Hepatocyte (in vitro differentiated cells): Measurements from ENCODE around the gene ZNF804B. TPM values are rescaled to one million over a fixed set of nuclear protein-coding genes. Genes with fewer than 3 reads are reported as not detected.

Experiments used
- DNase-seq: peaks from one replicate; pipeline ENCODE4 v3.0.0-alpha.2; 2016; ENCODE audit warnings: low spot score
- H2AFZ ChIP-seq: fragments of 200-600 bp; sonication (generic); 2 replicates; pipeline ENCODE4 v1.6.0; 2016; ENCODE audit warnings: antibody characterized with exemption, mild to moderate bottlenecking
- H3K27ac ChIP-seq: fragments of 200-600 bp; sonication (generic); 2 replicates; pipeline ENCODE4 v1.5.1; 2016; ENCODE audit warnings: mild to moderate bottlenecking
- H3K27me3 ChIP-seq: fragments of 200-600 bp; sonication (generic); 2 replicates; pipeline ENCODE4 v1.6.1; 2016
- H3K36me3 ChIP-seq: fragments of 200-600 bp; sonication (generic); replicated peaks from 2 replicates; pipeline ENCODE4 v1.5.1; 2016; ENCODE audit warnings: low read depth; ENCODE audit not compliant: insufficient read depth
- H3K4me1 ChIP-seq: fragments of 200-600 bp; sonication (generic); 2 replicates; pipeline ENCODE4 v1.5.1; 2016; ENCODE audit warnings: mild to moderate bottlenecking, moderate library complexity; ENCODE audit not compliant: insufficient read depth
- H3K4me2 ChIP-seq: fragments of 200-600 bp; sonication (generic); 2 replicates; pipeline ENCODE4 v1.6.0; 2016
- H3K4me3 ChIP-seq: fragments of 200-600 bp; sonication (generic); 2 replicates; pipeline ENCODE4 v1.5.1; 2016; ENCODE audit warnings: mild to moderate bottlenecking
- H3K79me2 ChIP-seq: fragments of 200-600 bp; sonication (generic); 2 replicates; pipeline ENCODE4 v1.6.0; 2017; ENCODE audit warnings: mild to moderate bottlenecking
- H3K9me2 ChIP-seq: fragments of 200-600 bp; sonication (generic); replicated peaks from 2 replicates; pipeline ENCODE4 v1.6.0; 2017; ENCODE audit warnings: mild to moderate bottlenecking; ENCODE audit not compliant: insufficient read depth
- H3K9me3 ChIP-seq: fragments of 200-600 bp; sonication (generic); 2 replicates; pipeline ENCODE4 v1.5.1; 2016; ENCODE audit warnings: low read depth, mild to moderate bottlenecking
- H4K20me1 ChIP-seq: fragments of 200-600 bp; sonication (generic); 2 replicates; pipeline ENCODE4 v1.6.0; 2016; ENCODE audit warnings: mild to moderate bottlenecking; ENCODE audit not compliant: insufficient read depth, poor library complexity, severe bottlenecking
- CTCF ChIP-seq: fragments of 200-600 bp; sonication (generic); IDR thresholded peaks from 2 replicates; pipeline ENCODE4 v1.5.1; 2016; ENCODE audit warnings: antibody characterized with exemption, mild to moderate bottlenecking; ENCODE audit not compliant: poor library complexity
- EZH2 ChIP-seq: fragments of 200-600 bp; sonication (generic); IDR thresholded peaks from 2 replicates; pipeline ENCODE4 v1.6.1; 2016; ENCODE audit warnings: antibody characterized with exemption, mild to moderate bottlenecking, borderline replicate concordance
- EZH2phosphoT487 ChIP-seq: fragments of 200-600 bp; sonication (generic); IDR thresholded peaks from one replicate; pipeline ENCODE4 v1.6.1; 2018; ENCODE audit warnings: antibody characterized with exemption, mild to moderate bottlenecking, low read depth, moderate library complexity; ENCODE audit not compliant: unreplicated experiment, severe bottlenecking
- WGBS: methylation state at CpG from one replicate; pipeline ENCODE4 v1.1.6; 2016; ENCODE audit warnings: low lambda C conversion rate; ENCODE audit errors: missing lambda C conversion rate; 5-methylcytosine and 5-hydroxymethylcytosine counted together
- polyA plus RNA-seq: library from polyadenylated mRNA; unstranded; fragments of >200 nt; fragmentation: Nextera tagmentation; extraction: Ambion mirVana; gene quantifications from 2 replicates; pipeline ENCODE4 v1.2.1, GENCODE V29; 2016
- total RNA-seq: library from RNA; depleted of rRNA; stranded (reverse); fragments of >200 nt; gene quantifications from 2 replicates; pipeline ENCODE4 v1.2.3, GENCODE V29; 2014

ZNF804B gene
- total and polyA plus RNA-seq, 2 experiments from 2014 or later = not detected

GRCh38 chr7:88791891-88792290, 32.4 kb downstream of the ZNF804B start:
- Histone ChIP-seq H2AFZ (no peak overlapping the region), H3K79me2 (no peaks in the 10 kb centered on the region)

GRCh38 chr7:88792361-88792760, 32.9 kb downstream of the ZNF804B start:
- no peaks in the 10 kb centered on the region for H3K4me1 ChIP-seq
- no peaks in the 10 kb centered on the region for H3K79me2 ChIP-seq
- H2AFZ ChIP-seq = no peak overlapping the region
- no peaks in the 10 kb centered on the region for H3K9me2 ChIP-seq
- H3K4me2 ChIP-seq = peak overlapping the region; percentile 26
- no peaks in the 10 kb centered on the region for H4K20me1 ChIP-seq
- H3K36me3 ChIP-seq = no peaks in the 10 kb centered on the region
- H3K27ac ChIP-seq = no peak overlapping the region
- no peak overlapping the region for H3K4me3 ChIP-seq
- no peak for DNase-seq
- no peaks in the 10 kb centered on the region for H3K9me3 ChIP-seq
- WGBS = 42% methylated on average over 3 of the region's 3 CpGs
- no peaks in the 10 kb centered on the region for H3K27me3 ChIP-seq
- TF ChIP-seq CTCF (no peak), EZH2phosphoT487 (no peak), EZH2 (no peak)

More at GRCh38 chr7:88791891-88792290, 32.4 kb downstream of the ZNF804B start:
- no peak overlapping the region for H3K4me3 ChIP-seq
- no peaks in the 10 kb centered on the region for H3K4me1 ChIP-seq
- no peaks in the 10 kb centered on the region for H3K9me2 ChIP-seq
- H3K36me3 ChIP-seq = no peaks in the 10 kb centered on the region
- peak overlapping the region; percentile 26 for H3K4me2 ChIP-seq
- H3K27me3 ChIP-seq = no peaks in the 10 kb centered on the region
- DNase-seq = peak; percentile 8
- H4K20me1 ChIP-seq = no peaks in the 10 kb centered on the region
- H3K9me3 ChIP-seq = no peaks in the 10 kb centered on the region
- H3K27ac ChIP-seq = no peak overlapping the region
- TF ChIP-seq CTCF (no peak), EZH2 (no peak), EZH2phosphoT487 (no peak)
- 74% methylated on average over 4 of the region's 4 CpGs for WGBS

GRCh38 chr7:88795553-88795952, 36.1 kb downstream of the ZNF804B start, which contains the start of gene TEX47:
TSS of gene TEX47 (minus strand) at chr7:88795737. CDS start at chr7:88794942, 795 bp downstream.
- TF ChIP-seq EZH2phosphoT487 (no peak), CTCF (no peak), EZH2 (no peak)
- no peak within 1 kb of the TSS for H3K27ac ChIP-seq
- no peak for DNase-seq
- H3K4me1 ChIP-seq = no peaks in the 10 kb centered on the region
- no peaks in the 10 kb centered on the region for H3K27me3 ChIP-seq
- no peaks in the 10 kb centered on the region for H3K36me3 ChIP-seq
- H4K20me1 ChIP-seq = no peaks in the 10 kb centered on the region
- no peak within 1 kb of the TSS for H2AFZ ChIP-seq
- no peak within 1 kb of the TSS for H3K4me2 ChIP-seq
- H3K9me2 ChIP-seq = no peaks in the 10 kb centered on the region
- H3K79me2 ChIP-seq = no peaks in the 10 kb centered on the region
- WGBS = 85% methylated on average over 7 of the region's 7 CpGs
- no peak within 1 kb of the TSS for H3K4me3 ChIP-seq
- no peaks in the 10 kb centered on the region for H3K9me3 ChIP-seq

- Histone ChIP-seq H3K27ac (no peak overlapping the region), H3K9me3 (no peaks in the 10 kb centered on the region), H3K4me3 (no peak overlapping the region), H4K20me1 (no peaks in the 10 kb centered on the region), H3K36me3 (no peaks in the 10 kb centered on the region), H3K4me2 (no peak overlapping the region), H3K4me1 (no peaks in the 10 kb centered on the region), H3K27me3 (no peaks in the 10 kb centered on the region), H3K9me2 (no peaks in the 10 kb centered on the region), H3K79me2 (no peaks in the 10 kb centered on the region), H2AFZ (no peak overlapping the region)
- no peak for DNase-seq
- WGBS = 70% methylated on average over 3 of the region's 3 CpGs
- TF ChIP-seq EZH2 (no peak), CTCF (no peak)
Measured at GRCh38 chr7:88801046-88801445, 41.5 kb downstream of the ZNF804B start.
